CD4-positive, alpha-beta T cell treated with Interleukin-2 at 100 ng/mL for 4 hours (primary cell): ENCODE measurements around the gene SETX.
A peak's percentile ranks its signal among the peaks of the same experiment; 100 is the strongest.
"Not testable (repeated sequence)": the region's sequence is repeated elsewhere in the genome, so short reads cannot be mapped to it uniquely, and the experiment has no call there.

ENCODE experiments used
- DNase-seq: peaks from one replicate; pipeline ENCODE4 v3.0.0-alpha.2; 2020; ENCODE audit warnings: low spot score

The SETX gene, protein sequence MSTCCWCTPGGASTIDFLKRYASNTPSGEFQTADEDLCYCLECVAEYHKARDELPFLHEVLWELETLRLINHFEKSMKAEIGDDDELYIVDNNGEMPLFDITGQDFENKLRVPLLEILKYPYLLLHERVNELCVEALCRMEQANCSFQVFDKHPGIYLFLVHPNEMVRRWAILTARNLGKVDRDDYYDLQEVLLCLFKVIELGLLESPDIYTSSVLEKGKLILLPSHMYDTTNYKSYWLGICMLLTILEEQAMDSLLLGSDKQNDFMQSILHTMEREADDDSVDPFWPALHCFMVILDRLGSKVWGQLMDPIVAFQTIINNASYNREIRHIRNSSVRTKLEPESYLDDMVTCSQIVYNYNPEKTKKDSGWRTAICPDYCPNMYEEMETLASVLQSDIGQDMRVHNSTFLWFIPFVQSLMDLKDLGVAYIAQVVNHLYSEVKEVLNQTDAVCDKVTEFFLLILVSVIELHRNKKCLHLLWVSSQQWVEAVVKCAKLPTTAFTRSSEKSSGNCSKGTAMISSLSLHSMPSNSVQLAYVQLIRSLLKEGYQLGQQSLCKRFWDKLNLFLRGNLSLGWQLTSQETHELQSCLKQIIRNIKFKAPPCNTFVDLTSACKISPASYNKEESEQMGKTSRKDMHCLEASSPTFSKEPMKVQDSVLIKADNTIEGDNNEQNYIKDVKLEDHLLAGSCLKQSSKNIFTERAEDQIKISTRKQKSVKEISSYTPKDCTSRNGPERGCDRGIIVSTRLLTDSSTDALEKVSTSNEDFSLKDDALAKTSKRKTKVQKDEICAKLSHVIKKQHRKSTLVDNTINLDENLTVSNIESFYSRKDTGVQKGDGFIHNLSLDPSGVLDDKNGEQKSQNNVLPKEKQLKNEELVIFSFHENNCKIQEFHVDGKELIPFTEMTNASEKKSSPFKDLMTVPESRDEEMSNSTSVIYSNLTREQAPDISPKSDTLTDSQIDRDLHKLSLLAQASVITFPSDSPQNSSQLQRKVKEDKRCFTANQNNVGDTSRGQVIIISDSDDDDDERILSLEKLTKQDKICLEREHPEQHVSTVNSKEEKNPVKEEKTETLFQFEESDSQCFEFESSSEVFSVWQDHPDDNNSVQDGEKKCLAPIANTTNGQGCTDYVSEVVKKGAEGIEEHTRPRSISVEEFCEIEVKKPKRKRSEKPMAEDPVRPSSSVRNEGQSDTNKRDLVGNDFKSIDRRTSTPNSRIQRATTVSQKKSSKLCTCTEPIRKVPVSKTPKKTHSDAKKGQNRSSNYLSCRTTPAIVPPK (N-terminal part only)

DNA sequence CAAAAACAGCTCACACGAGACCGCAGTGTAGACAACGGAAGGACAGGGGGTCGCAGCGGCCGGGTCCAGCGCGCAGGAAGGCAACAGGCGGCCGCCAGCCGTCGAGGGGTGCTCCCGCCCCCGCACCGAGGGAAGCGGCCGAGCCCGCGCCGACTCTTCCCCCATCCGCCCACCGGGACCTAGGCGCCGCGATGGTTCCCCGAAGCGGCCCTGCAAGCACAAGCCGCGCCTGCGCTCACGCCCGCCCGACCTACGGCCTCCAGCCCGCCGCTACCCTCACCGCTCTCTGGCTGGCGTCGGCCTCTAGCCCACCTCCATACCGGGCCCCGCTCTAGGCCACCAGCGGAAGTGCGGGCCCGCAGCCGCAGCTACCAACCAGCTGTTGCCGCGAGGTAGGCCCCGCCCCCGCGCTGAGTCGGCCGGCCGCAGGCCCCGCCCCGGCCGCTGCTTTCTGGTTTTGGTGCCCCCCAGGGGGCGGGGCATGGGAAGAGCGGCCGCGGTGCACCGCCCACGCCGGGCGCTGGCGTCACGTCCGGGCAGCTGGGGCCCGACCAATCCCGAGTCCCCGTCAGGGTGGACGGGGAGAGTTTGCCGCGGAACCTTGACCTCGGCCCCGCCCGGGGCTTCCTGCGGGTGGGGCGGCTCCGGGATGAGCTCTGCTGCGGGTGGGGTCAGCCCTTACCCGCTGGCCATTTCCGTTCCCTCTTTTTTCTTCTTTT is at the start of gene SETX:
Gene SETX, minus strand, starts transcription at position 350 of the 719 bp plus-strand sequence. CDS start 5,558 bp downstream, outside the sequence.
- DNase-seq: peak; percentile 95

DNA sequence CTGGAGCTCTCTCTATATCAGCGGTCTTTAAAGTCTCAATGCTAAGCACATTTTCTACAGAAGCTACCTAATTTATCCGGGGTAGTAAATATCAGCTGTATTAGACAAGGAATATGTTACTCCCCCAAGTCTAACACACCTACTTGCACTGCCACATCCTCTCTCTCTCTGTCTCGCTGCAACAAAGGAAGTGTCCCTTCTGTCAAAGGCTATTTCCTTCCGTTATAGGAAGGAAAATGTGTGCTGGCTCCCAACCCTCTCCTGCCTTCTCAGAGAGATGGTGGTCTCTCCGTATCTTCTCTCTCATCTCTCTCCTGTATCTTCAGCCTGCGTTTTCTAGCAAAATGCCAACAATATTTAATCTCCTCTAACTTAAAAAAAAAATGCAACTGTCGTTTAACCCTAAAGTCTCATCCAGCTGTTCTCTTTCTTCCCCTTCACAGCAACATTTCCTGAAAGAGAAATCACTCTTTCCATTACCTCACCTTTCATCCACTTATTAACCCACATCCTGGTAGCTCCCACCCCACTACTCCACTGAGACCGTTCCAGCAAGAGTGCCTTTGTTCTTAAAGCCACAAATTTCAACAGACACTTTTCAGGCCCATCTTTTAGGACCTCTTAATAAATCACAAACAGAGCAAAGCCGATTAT is 49.6 kb upstream of the SETX start:
- DNase-seq: peak; percentile 17

DNA sequence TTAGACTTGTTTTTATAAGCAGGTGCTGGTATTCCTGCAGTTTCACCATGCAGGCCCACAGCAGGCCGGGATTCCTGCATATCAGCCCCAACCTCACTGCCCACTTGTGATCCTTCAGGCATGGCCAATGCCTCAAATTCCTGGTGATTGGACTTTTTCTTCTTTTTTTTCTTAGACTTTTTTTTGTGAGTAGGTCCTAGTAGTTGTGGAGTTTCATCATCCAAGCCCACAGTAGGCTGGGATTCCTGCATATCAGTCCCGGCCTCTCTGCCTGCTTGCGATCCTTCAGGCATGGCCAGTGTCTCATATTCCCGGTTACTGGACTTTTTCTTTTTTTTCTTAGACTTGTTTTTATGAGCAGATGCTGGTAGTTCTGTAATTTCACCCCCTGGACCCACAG is 47.0 kb upstream of the SETX start:
- DNase-seq: no peak

DNA sequence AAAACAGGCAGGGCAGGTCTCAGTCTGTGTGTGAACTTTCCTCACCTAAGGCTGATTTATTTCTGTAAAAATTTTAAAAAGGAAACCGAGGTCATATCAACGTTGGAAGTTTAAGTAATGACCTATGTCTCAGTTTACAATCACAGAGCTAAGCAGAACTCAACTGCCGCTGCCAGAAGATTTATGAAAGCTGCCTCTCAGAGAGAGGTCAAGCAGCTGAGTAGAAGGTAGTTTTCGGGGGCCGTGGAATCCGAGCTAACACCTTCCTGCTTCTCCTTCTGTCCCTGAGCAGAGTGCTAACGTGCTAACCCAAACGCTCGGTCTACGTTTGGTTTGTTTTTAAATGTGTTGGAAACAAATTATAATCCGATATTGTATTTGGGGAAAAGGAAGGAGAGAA is 40.8 kb upstream of the SETX start:
- DNase-seq: no peak

DNA sequence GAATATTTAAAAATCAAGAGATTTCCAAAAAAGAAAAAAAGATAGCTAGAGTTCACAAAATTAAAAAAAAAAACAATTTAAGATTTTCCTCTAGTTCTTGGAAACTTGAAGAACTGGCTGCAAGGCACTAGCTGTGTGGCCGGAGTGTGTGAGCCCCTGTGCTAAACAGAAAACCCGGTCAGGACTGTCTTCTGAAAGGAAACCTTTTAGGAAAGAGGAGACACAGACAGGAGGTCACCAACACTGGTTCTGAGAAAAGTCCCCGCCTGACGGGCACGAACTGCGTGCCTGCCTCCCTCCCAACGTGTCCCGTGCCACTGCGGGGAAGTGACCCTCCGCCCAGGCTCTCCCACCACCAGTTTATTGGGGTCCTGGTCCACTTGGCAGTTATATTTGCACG is 36.7 kb upstream of the SETX start:
- DNase-seq: no peak

DNA sequence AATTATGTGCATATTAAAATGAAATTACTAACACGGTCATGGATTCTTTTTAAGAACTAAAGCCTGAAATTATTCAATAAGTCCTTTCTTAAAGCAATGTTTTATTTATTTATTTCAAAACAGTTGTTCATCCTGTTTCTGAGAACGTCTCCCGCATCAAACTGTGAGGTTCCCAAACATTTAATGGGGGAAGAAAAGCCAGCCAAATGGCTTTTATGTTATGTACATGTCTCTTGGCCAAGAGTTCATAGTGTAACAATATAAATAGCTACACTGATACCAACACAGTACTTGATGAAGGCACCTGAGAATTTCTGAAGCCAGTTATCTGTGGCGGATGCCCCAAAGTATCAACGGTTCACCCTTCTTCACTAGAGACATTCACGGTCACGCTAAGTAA is 36.2 kb upstream of the SETX start:
- DNase-seq: no peak

DNA sequence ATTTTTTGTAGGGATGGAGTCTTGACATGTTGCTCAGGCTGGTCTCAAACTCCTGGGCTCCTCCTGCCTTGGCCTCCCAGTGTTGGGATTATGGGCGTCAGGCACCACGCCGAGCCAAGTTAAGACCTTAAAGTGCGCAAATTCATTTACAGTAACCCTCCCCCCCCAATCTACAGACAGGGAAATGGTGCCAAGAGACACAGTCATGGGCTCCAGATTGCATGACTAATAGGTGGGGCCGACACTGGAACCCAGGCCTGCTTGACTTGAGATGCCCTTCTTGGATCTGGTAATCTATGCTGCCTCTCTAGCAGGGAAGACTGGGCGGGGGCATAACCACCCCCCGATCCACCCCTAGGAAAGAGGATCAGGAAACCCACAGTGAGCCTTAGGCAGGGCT is 32.3 kb upstream of the SETX start:
- no peak for DNase-seq

DNA sequence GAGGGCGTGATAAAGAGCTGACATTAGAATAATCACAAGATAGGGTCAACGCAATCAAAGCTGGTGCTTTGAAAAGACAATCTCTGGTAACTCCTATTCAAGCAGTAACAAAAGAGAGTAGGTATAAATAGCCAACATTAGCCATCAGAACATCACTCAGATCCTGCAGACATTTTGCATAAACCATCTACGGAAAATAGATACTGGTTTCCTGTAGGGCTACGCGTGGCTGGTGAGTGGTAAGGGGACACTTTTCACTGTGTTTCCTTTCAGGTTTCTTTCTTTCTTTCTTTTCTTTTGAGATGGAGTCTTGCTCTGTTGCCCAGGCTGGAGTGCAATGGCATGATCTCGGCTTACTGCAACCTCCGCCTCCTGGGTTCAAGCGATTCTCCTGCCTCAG is 29.6 kb upstream of the SETX start:
- no peak for DNase-seq

DNA sequence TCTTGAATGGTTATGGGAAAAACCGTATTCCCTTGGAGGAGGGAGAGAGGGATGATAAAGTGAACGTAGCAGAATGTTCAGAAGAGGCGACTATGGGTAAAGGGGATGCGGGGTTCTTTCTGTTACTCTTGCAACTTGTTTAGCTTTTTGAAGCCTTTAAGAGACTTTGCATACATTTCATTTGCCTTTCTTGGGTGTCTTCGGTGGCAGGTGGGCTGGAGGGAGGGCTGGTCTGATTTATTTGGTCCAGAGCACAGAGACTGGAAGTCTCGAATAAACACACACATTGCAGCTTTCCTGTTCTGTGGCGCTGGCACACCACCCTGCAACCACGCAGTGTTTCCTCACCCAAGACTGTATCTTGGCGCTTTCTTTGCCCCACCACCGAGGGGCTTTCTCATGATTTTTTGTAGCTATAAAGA is 28.7 kb upstream of the SETX start:
- DNase-seq: no peak

DNA sequence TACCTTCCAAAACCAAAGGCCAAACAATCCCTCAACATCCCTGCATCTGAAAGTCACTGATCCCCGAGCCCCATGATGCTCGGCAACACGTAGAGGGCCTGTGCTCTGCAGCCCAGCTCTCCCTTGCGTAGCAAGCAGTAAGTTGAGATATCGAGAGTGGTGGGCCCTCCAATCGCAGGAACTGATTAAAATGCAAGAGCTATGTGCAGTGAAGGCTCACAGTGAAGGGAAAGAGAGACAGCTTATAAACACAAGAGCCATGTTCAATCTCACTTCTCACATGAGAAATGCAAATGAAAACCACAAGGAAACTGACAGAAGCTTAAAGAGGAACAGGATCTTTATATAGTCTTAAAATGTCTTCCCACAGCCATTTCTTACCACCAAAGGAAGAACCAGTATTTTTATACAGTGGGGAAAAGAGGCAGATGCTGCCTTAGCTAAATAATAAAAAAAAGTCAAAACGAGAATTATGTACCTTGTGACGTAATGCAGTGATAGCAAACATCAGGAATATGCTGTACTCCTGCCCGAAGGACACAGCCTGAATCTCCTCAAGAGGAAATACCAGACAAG is 27.3 kb upstream of the SETX start:
- no peak for DNase-seq

DNA sequence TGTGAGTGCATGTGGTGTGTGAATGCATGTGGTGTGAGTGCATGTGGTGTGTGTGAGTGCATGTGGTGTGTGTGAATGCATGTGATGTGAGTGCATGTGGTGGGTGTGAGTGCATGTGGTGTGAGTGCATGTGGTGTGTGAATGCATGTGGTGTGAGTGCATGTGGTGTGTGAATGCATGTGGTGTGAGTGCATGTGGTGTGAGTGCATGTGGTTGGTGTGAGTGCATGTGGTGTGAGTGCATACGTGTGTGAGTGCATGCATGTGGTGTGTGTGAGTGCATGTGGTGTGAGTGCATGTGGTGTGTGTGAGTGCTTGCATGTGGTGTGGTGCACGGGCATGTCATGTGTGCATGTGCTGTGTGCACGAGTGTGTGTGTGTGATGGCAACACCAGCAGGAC is 23.6 kb upstream of the SETX start:
- DNase-seq: not testable (repeated sequence)

DNA sequence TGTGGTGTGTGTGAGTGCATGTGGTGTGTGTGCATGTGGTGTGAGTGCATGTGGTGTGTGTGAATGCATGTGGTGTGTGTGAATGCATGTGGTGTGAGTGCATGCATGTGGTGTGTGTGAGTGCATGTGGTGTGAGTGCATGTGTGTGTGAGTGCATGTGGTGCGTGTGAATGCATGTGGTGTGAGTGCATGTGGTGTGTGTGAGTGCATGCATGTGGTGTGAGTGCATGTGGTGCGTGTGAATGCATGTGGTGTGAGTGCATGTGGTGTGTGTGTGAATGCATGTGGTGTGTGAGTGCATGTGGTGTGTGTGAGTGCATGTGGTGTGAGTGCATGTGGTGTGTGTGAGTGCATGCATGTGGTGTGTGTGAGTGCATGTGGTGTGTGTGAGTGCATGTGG is 23.0 kb upstream of the SETX start:
- DNase-seq: not testable (repeated sequence)

DNA sequence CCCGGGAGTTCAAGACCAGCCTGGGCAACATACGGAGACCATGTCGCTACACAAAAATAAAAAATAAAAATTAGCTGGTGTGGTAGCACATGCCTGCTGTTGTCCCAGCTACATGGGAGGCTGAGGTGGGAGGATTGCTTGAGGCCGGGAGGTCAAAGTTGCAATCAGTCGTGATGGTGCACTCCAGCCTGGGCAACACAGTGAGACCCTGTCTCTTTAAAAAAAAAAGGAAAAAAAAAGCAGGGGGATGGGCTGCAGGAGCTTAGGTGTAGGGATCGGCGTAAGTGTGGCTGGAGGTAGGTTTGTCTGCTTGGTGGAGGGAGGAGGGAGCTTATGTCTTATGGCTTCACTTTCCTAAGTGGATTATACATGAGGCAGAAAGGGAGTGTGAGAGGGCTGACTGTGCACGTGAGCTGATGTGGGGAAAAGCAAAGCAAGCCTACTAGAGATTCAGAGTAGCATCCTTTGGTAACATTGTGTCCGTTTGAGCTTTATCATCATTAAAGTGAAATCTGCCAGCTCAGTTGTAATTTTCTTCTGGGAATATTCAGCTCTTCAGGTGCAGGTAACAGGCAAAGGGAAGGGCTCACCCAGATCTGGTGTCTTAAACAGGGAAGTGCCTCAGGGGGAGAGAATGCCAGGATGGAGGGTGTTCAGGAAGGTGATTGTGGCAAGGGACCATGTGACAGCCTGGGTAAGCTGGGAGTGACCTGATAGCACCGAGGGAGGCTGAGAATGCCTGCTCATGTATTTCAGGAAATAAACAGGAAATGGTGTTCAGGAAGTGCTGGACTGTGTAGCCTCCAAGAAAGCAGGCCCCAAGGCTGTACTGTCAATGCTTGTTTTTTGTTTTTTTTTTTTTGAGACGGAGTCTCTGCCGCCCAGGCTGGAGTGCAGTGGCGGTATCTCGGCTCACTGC is 17.6 kb upstream of the SETX start:
- no peak for DNase-seq

DNA sequence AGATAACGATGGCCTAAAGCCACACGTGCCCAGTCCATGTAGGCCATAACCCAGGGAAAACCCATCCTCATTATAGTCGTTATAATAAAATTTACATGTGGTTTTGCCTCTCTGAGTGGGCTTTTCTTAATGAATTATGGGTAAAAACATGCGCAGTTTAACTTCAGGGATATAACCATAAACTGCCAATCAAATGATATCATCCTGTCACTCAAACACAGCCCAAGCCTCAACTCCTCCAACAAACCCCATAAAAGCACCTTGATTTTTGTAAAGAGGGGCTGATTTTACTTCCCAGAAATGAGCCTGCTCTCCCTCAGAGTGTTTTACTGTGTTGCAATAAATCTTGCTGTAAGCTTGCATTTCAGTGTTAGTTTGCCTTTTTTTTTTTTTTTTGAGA is 15.8 kb upstream of the SETX start:
- no peak for DNase-seq

DNA sequence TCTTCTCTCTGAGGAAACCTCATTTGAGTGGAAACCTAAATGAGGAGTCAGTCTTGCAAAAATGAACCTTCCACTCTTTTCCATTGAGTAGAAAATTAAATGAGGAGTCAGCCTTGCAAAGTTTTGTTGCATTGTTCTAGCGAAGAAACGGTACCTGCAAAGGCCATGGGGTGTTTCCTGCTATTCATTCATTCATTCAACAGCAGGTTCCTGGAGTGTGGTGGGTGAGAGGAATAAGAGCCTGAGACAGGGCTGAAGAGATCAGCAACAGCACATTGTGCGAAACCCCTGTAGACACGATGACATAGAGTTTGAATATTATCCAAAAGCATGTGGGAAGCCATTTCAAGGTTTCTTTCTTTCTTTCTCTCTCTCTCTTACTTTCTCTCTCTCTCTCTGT is 14.6 kb upstream of the SETX start:
- no peak for DNase-seq

DNA sequence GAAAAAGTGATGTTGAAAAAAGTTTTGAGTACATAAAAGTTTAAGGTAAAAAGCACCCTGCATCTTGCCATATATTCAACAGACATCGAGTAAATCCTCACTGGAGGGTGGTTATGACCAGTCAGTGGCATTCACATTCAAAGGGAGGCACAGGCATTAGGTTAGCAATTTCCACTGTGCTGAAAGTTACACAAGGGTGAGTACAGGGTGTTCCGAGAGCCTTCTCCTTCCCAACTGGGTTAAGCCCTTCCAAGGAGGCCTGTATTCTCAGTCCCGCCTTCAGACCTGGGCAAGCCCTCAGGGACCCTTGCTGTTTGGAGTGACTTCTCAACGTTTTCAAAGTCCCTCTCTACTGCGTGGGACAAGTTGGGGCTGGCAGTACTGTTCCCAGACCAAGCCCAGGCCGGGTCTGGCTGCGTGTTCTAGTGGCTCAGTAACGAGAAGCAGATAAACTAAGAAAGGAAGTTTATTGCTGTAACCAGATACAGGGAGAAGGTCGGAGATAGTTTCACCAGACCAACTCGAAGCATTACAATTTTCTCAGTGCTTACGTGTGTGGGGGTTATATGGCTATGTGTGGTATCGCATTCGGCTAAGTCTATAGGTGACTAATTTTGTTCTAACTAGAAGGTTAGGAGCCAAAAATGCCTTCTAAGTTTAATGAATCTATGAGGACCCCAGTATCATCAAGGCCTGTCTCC is 13.0 kb upstream of the SETX start:
- DNase-seq: no peak

DNA sequence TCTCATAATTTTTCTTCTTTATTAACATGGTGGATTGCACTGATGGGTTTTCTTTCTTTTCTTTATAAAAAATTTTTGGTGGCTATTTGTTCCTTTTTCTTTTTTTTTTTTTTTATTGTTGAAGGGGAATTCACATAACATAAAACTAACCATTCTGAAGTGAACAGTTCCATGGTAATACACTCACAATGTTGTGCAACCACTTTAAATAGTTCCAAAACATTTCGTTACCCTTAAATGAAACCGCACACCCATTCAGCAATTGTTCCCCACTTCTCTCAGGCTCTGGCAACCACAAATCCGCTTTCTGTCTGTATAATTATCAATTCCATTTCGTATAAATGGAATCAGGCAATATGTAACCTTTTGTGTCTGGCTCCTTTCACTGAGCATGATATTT is 11.7 kb upstream of the SETX start:
- DNase-seq: no peak

DNA sequence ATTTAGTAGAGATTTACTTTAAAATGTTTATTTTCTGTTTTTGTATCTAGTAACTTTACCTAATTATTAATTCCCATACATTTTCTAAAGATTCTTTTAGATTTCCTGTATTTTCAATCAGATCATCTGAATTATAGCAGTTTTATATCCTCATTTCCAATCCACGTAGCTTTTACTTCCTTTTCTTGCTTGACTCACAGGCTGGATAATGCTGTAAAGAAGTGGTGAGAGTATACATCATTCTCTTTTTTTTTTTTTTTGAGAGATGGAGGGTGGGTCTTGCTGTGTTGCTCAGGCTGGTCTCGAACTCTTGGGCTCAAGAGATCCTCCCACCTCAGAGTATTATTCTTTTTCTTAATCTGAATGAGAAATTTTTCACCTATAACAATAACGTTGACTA is 11.2 kb upstream of the SETX start:
- no peak for DNase-seq

DNA sequence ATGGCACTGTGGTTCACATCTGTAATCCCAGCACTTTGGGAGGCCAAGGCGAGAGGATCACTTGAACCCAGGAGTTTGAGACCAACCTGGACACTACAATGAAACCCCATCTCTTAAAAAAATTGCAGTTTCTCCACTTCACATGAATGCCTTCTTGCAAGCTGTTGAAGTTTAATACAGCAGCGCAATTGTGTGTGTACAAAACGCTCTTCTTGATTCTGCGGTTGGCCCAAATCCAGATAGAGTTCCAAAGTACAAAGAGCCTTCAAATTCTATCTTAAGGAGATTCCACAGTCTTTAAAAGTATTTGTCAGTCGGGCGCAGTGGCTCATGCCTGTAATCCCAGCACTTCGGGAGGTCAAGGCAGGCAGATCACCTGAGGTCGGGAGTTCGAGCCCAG is 9.3 kb upstream of the SETX start:
- DNase-seq: no peak
